KOPT-K1 (cell line): Measurements from ENCODE around the gene COG8.

Experiments
- H3K27ac ChIP-seq: fragments of 200-600 bp; sonication (generic); 2 replicates; pipeline ENCODE4 v1.5.1; 2016; ENCODE audit warnings: antibody characterized with exemption, mild to moderate bottlenecking, low read depth, low read length; ENCODE audit not compliant: poor library complexity, severe bottlenecking
- H3K36me3 ChIP-seq: fragments of 200-600 bp; sonication (generic); 2 replicates; pipeline ENCODE4 v1.5.1; 2017; ENCODE audit warnings: antibody characterized with exemption, mild to moderate bottlenecking, low read length, moderate library complexity; ENCODE audit not compliant: insufficient read depth
- H3K9me3 ChIP-seq: fragments of 200-600 bp; sonication (generic); 2 replicates; pipeline ENCODE4 v1.5.1; 2017; ENCODE audit warnings: antibody characterized with exemption, low read length, mild to moderate bottlenecking; ENCODE audit not compliant: insufficient read depth, poor library complexity, severe bottlenecking

The COG8 gene

GRCh38 chr16:69318177-69318910 is 21.0 kb downstream of the COG8 start:
- H3K9me3 ChIP-seq, result no peaks in the 10 kb centered on the region
- H3K36me3 ChIP-seq, result peaks cover 100% of the 10 kb centered on the region

GRCh38 chr16:69316595-69317034 is 22.7 kb downstream of the COG8 start:
- H3K27ac ChIP-seq, result no peak overlapping the region
- H3K9me3 ChIP-seq, result no peaks in the 10 kb centered on the region
- H3K36me3 ChIP-seq, result peaks cover 87% of the 10 kb centered on the region

More at GRCh38 chr16:69318177-69318910, 21.0 kb downstream of the COG8 start:
- no peak overlapping the region for H3K27ac ChIP-seq

- Histone ChIP-seq H3K27ac (no peak overlapping the region), H3K36me3 (peaks cover 78% of the 10 kb centered on the region), H3K9me3 (no peaks in the 10 kb centered on the region)
Observed at GRCh38 chr16:69315486-69316311, 23.7 kb downstream of the COG8 start.

GRCh38 chr16:69314534-69314933 is 24.8 kb downstream of the COG8 start:
- Histone ChIP-seq H3K36me3 (peaks cover 66% of the 10 kb centered on the region), H3K27ac (no peak overlapping the region), H3K9me3 (no peaks in the 10 kb centered on the region)

GRCh38 chr16:69313469-69313868 is 25.9 kb downstream of the COG8 start:
- H3K27ac ChIP-seq, result no peak overlapping the region
- H3K9me3 ChIP-seq, result no peaks in the 10 kb centered on the region
- H3K36me3 ChIP-seq, result peaks cover 55% of the 10 kb centered on the region

GRCh38 chr16:69311533-69312387 is 27.6 kb downstream of the COG8 start:
- Histone ChIP-seq H3K27ac (peak overlapping the region; percentile 88), H3K36me3 (peaks cover 39% of the 10 kb centered on the region), H3K9me3 (no peaks in the 10 kb centered on the region)

GRCh38 chr16:69310653-69311532 is 28.5 kb downstream of the COG8 start, which contains the start of gene VPS4A:
TSS of gene VPS4A (plus strand) at chr16:69311350. CDS start at chr16:69311512, 162 bp downstream.
- Histone ChIP-seq H3K36me3 (peaks cover 30% of the 10 kb centered on the region), H3K9me3 (no peaks in the 10 kb centered on the region), H3K27ac (peak within 1 kb of the TSS; percentile 88)

- Histone ChIP-seq H3K27ac (no peak overlapping the region), H3K9me3 (no peaks in the 10 kb centered on the region), H3K36me3 (peaks cover 14% of the 10 kb centered on the region)
Observed at GRCh38 chr16:69309316-69309715, 30.0 kb downstream of the COG8 start.

- no peak overlapping the region for H3K27ac ChIP-seq
- no peaks in the 10 kb centered on the region for H3K9me3 ChIP-seq
- H3K36me3 ChIP-seq, result no peaks in the 10 kb centered on the region
Observed at GRCh38 chr16:69307856-69308255, 31.5 kb downstream of the COG8 start.

- H3K9me3 ChIP-seq, result no peaks in the 10 kb centered on the region
- no peaks in the 10 kb centered on the region for H3K36me3 ChIP-seq
- no peak overlapping the region for H3K27ac ChIP-seq
Observed at GRCh38 chr16:69307091-69307490, 32.3 kb downstream of the COG8 start.

- Histone ChIP-seq H3K27ac (no peak overlapping the region), H3K36me3 (peaks cover 5% of the 10 kb centered on the region; the same call in 1 of the 2 replicates), H3K9me3 (no peaks in the 10 kb centered on the region)
Observed at GRCh38 chr16:69306031-69306430, 33.3 kb downstream of the COG8 start.

- Histone ChIP-seq H3K36me3 (peaks cover 24% of the 10 kb centered on the region), H3K9me3 (no peaks in the 10 kb centered on the region), H3K27ac (no peak overlapping the region)
Observed at GRCh38 chr16:69302301-69302700, 37.1 kb downstream of the COG8 start.

GRCh38 chr16:69301861-69302260 is 37.5 kb downstream of the COG8 start:
- Histone ChIP-seq H3K36me3 (peaks cover 24% of the 10 kb centered on the region), H3K9me3 (no peaks in the 10 kb centered on the region), H3K27ac (no peak overlapping the region)

- Histone ChIP-seq H3K9me3 (no peaks in the 10 kb centered on the region), H3K27ac (no peak overlapping the region), H3K36me3 (peaks cover 24% of the 10 kb centered on the region)
Observed at GRCh38 chr16:69301187-69301586, 38.2 kb downstream of the COG8 start.
